HG02884 (cell line): Measurements from ENCODE around the gene STPG1.

Source experiments
- ATAC-seq: cut with Tn5 transposase; IDR thresholded peaks from one replicate; pipeline ENCODE4 v1.9.1; 2021; ENCODE audit warnings: mild to moderate bottlenecking, moderate library complexity; ENCODE audit not compliant: unreplicated experiment

Gene STPG1

GRCh38 chr1:24393892-24394291 lies 19.7 kb downstream of the STPG1 start:
- ATAC-seq = no peak

DNA sequence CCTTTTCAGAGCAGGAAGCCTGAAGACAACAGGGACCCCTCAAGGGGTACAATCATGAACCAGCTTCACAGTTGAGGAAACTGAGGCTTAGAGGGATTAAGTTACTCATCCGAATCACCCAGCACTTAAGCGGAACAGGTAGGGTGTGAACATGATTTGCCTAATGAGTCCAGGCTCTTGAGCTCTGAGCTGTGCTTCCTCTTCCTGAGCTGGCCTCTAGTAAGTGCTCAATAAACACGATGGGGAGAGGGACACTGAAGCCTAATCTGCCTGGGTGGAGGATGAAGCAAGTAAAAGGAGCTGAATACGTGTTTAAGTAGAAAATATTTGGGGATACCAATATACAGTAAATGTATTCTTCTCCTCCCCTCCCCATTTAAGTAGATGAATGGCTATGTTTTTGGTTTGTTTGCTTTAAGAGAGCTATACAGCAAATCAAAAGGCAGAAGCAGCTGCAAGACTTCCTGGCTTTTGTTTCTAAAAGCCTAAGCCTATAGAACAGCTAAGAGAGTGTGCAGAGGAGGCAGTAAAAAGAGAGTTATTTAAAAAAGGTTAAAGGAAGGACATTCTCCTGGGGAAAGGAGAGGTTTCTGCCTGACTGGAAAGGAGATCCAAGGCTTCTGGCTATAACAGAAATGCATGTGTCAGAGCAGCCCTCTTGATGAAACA lies 20.5 kb downstream of the STPG1 start:
- no peak for ATAC-seq

GRCh38 chr1:24392604-24392946 lies 21.0 kb downstream of the STPG1 start:
- no peak for ATAC-seq

GRCh38 chr1:24391882-24392603 lies 21.5 kb downstream of the STPG1 start:
- peak; percentile 69 for ATAC-seq

- no peak for ATAC-seq
Measured at GRCh38 chr1:24390924-24391782, 22.4 kb downstream of the STPG1 start.

DNA sequence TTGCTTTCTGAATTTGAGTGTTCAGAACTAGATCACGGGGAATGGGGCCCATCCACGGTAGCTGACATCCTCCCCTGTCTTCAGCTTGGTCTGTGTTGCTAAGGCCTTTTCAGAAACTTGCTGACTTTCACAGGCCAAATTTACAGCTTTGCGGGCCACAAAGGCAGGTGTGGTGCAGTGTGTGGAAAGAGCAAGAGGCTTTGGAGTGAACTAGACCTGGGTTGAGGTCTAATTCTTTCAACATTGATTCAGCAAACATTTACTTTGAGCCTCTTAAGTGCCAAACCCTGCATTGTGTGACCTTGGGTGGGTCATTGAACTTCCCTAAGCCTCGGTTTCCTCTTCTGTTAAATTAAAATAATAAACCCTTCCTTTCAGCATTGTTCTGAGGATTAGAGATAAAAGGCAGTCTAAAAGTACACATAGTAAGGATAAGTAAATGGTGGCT lies 24.3 kb downstream of the STPG1 start:
- ATAC-seq = no peak

DNA sequence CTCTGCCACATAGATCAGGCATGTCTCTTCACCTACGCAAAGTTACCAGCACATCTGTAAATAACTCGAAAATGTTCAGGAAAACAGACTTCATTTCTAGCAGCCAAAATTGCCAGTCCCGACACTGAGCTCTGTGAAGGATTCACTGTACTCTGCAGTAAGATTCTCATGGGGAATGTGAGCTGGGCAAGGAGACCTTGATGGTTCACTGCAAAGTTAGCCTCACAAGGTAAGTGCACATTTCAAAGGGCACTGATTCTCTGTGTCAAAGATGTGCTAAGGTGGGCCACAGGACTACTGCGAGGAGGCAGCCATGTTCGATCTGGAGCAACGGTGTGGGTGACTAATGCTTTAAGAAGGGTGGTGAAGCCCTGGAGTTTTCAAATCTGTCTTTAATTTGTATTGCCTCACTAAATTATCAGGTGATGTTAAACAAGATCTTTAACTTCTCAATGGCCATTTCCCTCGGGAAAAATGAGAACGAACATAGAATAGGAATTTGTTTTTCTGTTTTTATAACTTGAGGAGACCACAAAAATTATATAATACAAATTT lies 25.2 kb downstream of the STPG1 start:
- ATAC-seq = no peak

DNA sequence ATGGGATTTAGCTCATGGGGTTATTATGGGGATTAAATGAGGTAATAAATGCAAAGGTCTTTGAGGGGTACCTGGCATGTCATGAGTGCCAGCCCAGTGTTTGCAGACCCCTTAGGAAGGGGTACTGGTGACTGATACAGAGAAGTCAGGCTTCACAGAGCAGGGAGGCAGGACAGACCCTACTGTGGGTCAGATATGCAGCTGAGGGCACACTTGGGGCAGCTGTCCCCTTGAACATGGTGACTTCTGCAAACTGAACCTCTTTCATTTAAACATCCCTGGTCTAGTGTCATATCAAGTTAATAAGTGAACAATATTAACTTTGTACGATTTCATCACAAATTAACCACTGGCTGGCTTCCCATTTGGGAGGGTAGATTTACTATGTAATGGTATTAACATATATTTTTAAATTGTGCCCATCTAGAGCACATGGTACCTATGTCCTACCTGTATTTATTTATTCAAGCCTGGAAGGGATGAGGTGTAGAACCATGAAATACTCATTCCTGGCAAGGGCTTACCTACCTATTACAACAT lies 25.9 kb downstream of the STPG1 start:
- no peak for ATAC-seq

DNA sequence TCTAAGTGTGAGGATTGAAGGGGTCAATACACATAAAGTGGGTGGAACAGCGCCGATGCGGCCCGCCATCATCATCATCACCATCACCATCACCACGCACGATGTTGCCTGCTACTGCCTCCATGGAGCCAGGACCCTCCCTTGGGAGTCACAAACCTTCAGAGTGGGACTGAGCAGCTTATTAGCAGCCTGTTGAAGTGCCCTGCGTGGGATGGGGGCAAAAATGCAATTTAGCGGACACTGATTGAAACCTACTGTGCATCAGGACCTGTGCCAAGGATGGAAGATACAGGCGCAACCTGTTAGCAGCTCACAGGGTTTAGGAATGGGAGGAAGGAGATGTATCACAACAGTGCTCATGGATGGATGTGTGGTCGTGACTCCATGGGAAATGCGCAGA lies 26.7 kb downstream of the STPG1 start:
- no peak for ATAC-seq

DNA sequence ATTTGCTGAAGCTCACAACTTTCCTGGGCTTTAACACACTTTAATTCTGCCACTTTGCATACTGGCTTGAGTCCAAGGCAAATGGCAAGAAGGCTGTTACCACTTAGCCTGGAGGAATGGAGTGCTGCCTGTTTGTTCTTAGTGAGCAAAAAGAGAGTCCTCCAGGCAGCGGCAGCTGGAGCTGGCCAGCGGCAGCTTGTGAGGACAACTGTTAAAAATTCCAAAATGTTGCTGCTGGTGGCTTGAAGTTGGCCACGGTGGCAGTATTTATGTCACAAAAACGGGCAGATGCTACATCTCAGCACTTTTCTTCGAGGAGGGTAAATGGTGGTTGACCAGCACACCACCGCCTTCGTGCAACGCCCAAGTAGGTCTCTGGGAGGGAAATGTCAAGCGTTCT lies 27.3 kb downstream of the STPG1 start:
- ATAC-seq = no peak

DNA sequence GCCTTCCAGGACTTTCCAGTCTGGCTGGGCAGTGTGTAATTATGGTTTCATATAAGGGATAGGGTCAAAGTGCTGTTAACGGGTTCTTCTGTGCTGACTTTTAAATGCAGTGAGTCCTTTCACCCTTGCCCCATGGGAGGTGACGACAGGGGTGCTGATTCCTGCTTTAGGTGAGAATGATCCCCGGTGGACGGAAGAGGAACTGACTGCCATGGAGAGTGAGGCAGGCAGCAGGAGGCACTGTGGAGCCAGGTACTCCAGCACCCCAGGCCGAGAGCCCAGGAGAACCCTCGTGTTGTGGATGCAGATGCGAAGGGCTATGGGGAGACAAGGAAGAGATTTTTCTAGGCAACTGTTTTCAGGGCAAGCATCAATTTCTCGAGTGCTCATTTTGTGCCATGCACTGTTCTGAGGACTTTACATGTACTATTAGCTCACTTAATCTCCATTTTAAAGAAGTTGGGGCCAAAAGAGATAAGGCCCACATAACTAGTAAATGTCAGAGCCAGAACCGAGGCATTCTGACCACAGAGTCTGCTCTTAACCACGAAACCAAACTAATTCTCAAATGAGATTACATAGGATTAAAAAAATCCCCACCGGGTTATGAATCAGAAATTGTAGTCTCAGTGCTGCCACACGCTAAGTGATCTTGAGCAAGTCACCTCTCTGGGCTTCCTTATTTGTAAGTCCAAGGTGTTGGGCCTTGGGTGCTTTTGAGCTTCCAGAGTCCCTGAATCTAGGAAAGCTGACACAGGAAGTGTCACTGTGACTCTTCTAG lies 28.2 kb downstream of the STPG1 start:
- no peak for ATAC-seq

DNA sequence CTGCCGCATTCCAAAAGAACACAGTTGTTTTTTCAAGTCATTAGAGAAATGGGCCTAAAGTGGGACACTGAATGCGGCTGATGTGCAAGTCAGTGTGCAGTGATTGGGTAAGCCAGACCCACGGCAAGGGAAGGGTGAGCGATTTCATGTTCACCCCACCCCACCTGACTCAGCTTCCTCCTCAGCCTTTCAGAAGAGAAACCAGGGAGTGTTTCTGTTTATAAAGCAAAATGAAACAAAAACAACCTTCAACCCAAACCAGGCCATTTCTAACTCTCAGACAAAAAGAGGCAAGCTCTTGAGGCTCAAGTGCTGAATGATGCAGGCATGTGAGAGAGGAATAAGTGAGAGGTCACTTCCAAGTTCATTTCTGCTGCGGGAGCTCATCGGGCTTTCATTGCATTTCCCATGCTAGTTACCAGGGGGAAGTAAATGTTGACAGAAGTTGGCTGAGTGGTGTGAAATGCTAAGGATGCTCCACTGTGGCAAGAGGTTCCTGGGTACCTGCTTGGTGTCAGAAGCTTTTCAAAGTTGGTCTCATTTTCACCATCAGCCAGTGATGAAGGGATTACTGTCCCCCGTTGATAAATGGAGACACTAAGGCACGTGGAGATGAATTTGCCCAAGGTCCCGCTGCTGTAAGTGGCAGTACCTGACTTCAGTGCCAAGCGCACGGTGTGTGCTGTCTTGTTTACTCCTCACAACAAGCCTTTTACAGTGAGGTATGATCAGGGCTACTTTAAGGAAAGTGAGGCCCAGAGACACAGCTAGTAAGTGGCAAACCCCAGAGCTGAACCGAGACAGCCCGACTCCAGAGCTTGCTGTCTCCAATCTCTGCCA lies 29.1 kb downstream of the STPG1 start:
- peak; percentile 54 for ATAC-seq

- ATAC-seq = no peak
Measured at GRCh38 chr1:24383381-24383940, 30.1 kb downstream of the STPG1 start.

GRCh38 chr1:24382165-24382577 lies 31.4 kb downstream of the STPG1 start:
- no peak for ATAC-seq

GRCh38 chr1:24381256-24381655 lies 32.3 kb downstream of the STPG1 start:
- ATAC-seq = no peak

DNA sequence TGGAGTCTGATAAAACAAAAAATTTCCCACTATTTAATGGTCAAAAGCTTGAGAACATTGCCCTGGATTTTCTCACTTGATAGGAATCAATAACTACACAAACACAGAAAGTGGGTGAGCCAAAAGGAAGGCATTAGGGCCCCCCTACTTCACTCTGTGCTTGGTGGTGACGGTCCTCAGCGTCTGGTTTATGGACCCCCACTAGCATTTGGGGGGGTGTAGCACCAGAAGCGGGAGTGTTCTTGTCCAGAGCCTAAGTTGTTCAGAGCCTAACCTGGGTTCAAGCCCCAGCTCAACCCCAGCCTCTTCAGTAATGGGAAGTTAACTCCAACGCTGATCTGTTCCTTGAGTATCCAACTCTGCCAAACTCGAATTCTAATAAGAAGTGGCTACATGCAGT lies 33.1 kb downstream of the STPG1 start:
- no peak for ATAC-seq

- ATAC-seq = no peak
Measured at GRCh38 chr1:24379733-24380315, 33.8 kb downstream of the STPG1 start.

DNA sequence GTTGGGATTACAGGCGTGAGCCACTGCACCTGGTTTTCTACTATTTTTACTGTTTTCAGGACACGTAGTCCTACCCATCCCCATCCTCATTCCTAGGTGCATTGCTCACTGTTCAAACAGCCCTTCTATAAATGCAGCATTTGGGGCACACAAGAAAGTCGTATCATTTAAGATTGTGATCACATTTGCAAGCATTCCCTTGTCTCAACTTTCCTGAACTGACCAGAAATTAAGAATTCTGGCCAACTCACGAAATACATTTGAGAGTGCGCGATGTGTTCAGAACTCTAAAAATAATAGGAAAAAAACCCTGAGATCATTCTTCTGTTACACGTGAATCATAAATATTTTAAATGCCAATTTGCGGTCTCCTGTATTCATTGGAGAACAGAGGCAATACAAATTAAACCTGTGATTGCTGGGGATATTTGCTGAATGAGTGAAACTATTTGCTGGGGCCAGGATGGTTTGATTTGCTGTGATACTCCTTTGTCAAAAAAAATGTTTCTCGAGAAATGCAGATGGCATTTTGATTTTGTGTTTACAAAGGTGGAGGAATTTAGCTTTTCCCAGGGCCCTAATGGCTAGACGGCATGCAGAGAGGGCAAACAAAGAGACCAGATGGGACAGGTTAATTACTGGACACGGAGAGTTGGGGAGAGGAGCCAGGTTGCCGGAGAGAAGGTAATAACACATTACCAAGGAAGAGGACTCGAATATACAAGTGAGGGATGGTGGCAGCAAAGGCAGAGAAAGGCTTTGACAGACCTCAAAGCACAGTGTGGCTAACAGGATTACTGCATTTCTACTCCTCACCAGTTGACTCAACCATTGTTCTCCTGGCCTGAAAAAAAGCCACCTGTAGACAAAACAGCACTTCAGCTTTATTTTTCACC lies 38.4 kb downstream of the STPG1 start:
- ATAC-seq = no peak
